Fibroblast of villous mesenchyme (primary cell): ENCODE data around the gene MSLN. TPM values are rescaled to one million over a fixed set of nuclear protein-coding genes. Genes with fewer than 3 reads are reported as not detected.

Experiments
- DNase-seq: peaks from one replicate; pipeline ENCODE4 v3.0.0-alpha.2; 2010; ENCODE audit warnings: low read depth
- H3K4me3 ChIP-seq: 2 replicates; pipeline ENCODE4 v1.5.1; 2011; ENCODE audit warnings: low read depth, mild to moderate bottlenecking, low read length
- total RNA-seq: library from RNA; depleted of rRNA; stranded (reverse); fragments of >200 nt; gene quantifications from 2 replicates; pipeline ENCODE4 v1.2.3, GENCODE V29; 2012
- TF ChIP-seq, protein P1 (sequence below): IDR thresholded peaks from 2 replicates; pipeline ENCODE4 v1.5.1; 2012; ENCODE audit warnings: low read depth, mild to moderate bottlenecking, low read length; ENCODE audit not compliant: insufficient read depth

Gene MSLN
- total RNA-seq, 1 donor, result 0.86 TPM

DNA sequence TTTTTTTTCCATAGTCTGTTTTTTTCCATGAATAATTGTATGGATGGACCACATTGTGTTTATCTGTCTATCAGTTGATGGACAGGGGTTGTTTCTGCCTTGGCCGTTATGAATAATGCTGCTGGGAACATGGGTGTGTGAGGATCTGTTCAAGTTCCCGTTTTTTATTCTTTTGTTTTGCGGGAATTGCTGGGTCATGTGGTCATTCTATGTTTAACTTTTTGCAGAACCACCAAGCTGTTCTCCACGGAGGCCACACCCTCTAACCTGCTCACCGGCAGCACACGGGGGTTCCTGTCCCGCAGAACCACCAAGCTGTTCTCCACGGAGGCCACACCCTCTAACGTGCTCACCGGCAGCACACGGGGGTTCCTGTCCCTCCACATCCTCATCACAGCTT, 5.9 kb upstream of the MSLN start:
- no peak overlapping the region for H3K4me3 ChIP-seq
- TF ChIP-seq, protein P1, sequence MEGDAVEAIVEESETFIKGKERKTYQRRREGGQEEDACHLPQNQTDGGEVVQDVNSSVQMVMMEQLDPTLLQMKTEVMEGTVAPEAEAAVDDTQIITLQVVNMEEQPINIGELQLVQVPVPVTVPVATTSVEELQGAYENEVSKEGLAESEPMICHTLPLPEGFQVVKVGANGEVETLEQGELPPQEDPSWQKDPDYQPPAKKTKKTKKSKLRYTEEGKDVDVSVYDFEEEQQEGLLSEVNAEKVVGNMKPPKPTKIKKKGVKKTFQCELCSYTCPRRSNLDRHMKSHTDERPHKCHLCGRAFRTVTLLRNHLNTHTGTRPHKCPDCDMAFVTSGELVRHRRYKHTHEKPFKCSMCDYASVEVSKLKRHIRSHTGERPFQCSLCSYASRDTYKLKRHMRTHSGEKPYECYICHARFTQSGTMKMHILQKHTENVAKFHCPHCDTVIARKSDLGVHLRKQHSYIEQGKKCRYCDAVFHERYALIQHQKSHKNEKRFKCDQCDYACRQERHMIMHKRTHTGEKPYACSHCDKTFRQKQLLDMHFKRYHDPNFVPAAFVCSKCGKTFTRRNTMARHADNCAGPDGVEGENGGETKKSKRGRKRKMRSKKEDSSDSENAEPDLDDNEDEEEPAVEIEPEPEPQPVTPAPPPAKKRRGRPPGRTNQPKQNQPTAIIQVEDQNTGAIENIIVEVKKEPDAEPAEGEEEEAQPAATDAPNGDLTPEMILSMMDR, result no peak
- DNase-seq, result no peak

GRCh38 chr16:756428-756827, 4.1 kb upstream of the MSLN start:
- DNase-seq, result no peak
- TF ChIP-seq, protein P1, result no peak
- H3K4me3 ChIP-seq, result no peak overlapping the region

- TF ChIP-seq, protein P1, result no peak
- no peak overlapping the region for H3K4me3 ChIP-seq
- DNase-seq, result no peak
These were observed 1.2 kb upstream of the MSLN start for GRCh38 chr16:759110-759910.

- TF ChIP-seq, protein P1, result no peak
- H3K4me3 ChIP-seq, result no peak overlapping the region
These were observed 469 bp upstream of the MSLN start for GRCh38 chr16:760065-760464.

DNA sequence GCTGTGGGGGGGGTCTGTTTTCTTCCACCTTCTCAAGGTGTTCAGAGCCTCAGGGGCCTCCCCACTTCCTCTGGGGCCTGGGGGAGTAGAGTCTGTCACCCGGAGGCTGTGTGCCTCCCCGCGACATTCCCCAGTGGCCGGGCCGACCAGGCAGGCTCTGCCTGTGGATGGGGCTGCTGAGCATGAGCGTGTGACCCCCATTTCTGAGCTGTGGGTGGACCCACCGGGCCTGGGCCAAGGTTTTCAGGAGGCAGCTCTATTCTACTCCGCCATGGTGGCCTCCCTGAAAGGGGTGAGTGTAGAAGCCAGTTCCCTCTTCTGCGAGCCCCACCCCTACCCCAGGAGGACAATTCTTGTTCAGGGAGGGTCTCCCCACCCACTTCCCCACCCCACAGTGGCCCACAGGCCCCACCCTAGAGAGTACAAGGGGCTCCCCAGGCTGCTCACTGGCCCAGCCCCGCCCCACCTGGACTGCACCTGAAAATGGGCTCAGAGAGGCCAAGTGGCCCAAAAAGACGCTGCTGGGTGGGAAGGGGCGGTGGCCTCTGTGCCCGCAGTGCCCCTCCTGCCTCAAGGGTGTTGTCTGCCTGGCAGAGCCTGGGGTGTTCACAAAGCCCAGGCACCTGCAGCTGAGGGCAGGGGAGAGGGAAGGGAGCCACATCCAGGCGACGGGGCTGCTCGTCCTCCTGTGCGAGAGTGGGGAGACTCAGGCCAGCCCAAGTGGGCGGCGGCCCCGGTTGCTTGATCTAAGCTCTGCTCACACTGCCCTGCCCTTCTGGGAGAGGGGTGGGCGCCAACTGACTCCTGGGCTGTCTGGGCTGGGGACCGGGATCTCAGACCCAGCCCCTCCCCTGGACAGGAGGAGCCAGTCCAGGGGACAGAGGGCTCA, 1.3 kb downstream of the MSLN start:
- H3K4me3 ChIP-seq, result no peak overlapping the region
- DNase-seq, result no peak
- TF ChIP-seq, protein P1, result no peak

More at GRCh38 chr16:760065-760464, 469 bp upstream of the MSLN start:
- no peak for DNase-seq

GRCh38 chr16:762595-763268, 2.2 kb downstream of the MSLN start:
- H3K4me3 ChIP-seq, result no peak overlapping the region
- TF ChIP-seq, protein P1, result no peak

More at GRCh38 chr16:762595-763268, 2.2 kb downstream of the MSLN start:
- no peak for DNase-seq
